ENCODE data around the gene HMGB4.

Gene HMGB4, protein sequence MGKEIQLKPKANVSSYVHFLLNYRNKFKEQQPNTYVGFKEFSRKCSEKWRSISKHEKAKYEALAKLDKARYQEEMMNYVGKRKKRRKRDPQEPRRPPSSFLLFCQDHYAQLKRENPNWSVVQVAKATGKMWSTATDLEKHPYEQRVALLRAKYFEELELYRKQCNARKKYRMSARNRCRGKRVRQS

DNA sequence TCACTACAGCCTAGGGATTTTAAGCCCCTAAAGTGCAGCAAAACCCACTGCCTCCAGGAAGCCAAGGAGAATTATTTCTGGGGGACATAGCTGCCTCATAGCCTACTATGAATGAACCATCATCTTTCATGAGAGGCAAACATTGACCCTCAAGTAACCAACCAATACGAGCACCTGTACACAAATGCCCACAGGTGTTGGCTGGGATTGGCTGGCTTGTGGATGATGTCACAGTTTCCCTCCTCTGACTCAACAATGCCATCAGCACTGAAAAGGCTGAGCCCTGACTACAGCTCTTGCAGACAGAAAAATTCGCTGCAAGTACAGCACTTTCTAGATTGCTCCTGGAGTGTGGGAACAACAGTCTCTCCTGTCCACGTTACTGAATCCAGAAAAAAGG, at the start of gene HMGB4:
Gene HMGB4 (plus strand): TSS at position 301 of the 400 bp plus-strand sequence. CDS start 113 bp downstream, outside the sequence.
- TF ChIP-seq, protein P1, sequence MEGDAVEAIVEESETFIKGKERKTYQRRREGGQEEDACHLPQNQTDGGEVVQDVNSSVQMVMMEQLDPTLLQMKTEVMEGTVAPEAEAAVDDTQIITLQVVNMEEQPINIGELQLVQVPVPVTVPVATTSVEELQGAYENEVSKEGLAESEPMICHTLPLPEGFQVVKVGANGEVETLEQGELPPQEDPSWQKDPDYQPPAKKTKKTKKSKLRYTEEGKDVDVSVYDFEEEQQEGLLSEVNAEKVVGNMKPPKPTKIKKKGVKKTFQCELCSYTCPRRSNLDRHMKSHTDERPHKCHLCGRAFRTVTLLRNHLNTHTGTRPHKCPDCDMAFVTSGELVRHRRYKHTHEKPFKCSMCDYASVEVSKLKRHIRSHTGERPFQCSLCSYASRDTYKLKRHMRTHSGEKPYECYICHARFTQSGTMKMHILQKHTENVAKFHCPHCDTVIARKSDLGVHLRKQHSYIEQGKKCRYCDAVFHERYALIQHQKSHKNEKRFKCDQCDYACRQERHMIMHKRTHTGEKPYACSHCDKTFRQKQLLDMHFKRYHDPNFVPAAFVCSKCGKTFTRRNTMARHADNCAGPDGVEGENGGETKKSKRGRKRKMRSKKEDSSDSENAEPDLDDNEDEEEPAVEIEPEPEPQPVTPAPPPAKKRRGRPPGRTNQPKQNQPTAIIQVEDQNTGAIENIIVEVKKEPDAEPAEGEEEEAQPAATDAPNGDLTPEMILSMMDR (IDR thresholded peaks at IDR 0.05; ENCODE audit: low read depth, low read length) = no peak
- no peak within 1 kb of the TSS for H3K4me3 ChIP-seq (ENCODE audit: low read depth, low read length)

DNA sequence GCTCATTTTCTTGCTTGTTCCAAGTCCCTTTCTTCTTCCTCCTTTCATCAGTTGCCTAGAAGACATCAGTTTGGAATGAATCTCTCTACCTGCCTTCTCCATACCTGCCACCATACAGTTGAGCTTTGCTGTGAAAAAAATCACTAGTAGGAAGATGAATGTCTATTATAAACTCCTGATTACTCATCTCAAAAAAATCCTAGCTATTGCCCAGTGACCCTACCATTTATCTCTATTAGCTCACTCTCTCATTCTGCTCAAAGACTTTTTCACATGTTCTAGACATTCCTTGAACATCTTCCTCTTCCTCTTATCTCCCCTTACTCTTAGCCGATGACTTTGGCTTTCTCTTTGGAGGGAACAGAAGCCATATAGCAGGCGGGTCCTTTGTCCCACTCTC, 49.7 kb upstream of the HMGB4 start:
- TF ChIP-seq, protein P1 (IDR thresholded peaks at IDR 0.05; ENCODE audit: low read depth, low read length) = no peak

DNA sequence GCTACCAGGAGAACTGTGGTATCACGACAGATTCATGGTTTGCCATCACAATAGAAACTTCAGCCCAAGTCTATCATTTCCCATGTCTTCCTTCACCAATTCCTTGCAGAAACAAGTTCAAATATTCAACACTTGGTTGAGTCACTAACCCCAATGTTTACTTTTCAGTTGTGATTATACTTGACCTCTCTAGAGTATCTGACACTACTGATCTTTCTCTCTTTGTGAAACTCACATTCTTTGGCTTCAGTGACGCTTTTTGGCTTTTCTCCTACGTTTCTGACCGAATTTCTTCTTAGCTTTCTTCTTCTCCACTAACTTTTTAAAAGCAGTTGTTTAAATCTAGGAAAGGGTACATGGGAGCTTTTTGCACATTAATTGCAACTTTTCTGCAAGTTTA, 48.8 kb upstream of the HMGB4 start:
- TF ChIP-seq, protein P1 (IDR thresholded peaks at IDR 0.05; ENCODE audit: low read depth, low read length) = no peak
- no peak overlapping the region for H3K4me3 ChIP-seq (ENCODE audit: low read depth, low read length)

More for the DNA sequence above, 49.7 kb upstream of the HMGB4 start:
- no peak overlapping the region for H3K4me3 ChIP-seq (ENCODE audit: low read depth, low read length)

DNA sequence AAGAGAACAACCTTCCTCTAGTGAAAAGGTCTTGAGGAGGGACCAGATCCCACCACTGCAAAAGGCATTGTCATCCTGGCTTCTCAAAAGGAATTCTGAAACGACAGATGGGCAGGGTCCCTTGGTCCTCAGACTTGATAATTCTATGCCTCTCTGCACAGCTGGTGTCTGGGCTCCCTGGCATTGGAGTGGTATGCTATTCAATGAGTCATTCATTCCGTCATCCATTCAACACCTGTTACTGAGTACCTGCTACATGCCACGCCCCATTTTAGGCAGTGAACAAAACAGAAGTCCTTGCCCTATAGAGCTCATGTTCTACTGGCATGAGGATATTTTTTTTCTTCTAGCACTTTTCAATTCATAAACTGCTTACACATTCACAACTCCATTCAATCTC, 45.8 kb upstream of the HMGB4 start:
- TF ChIP-seq, protein P1 (IDR thresholded peaks at IDR 0.05; ENCODE audit: low read depth, low read length) = no peak
- H3K4me3 ChIP-seq (ENCODE audit: low read depth, low read length) = no peak overlapping the region

DNA sequence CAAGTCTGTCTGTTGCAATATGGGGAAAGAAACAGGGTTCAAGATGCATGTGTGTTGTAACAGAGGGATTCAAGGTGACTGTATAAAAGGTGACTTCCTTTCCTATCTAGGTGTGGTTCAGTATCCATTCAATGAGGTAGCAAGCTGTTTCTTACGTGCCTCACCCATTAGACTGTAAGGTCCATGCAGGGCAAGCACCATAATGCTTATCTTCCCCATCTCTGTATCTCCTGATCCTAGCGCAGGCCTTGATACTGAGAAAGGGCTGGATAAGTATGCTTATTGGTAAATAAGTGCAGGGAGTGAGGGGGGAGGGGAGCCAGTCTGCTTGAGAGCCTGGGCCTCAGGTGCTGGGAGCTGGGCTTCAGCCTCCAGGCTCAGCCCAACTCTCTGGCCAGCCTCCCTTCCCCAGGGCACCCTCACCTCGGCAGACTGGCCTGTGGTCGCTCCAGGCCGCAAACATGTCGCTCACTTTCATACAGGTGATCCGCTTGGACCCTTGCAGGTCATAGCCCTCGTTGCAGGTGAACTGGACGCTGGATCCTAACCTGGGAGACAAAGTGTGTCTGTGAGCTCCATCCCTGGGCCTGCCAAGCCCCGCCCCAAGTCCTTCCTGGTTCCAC, 44.5 kb upstream of the HMGB4 start:
- no peak overlapping the region for H3K4me3 ChIP-seq (ENCODE audit: low read depth, low read length)
- TF ChIP-seq, protein P1 (IDR thresholded peaks at IDR 0.05; ENCODE audit: low read depth, low read length) = no peak

DNA sequence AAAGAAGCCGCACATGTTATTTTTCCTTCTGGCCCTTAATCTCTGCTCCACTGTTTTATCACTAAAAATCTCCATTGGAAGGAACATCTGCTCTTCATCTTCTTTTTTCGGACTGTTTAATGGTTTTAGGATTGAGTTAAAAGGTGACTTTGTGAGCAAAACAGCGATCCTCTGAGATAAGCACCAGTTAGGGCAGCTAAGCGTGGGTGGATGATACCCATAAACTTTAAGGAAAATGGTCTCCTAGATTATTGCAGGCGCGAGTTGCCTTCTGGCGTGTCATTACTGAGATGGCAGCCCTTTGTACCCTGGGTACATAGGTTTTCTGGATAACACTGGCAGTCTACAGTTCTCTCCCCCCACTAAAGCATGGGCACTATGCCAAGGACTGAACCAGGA, 44.0 kb upstream of the HMGB4 start:
- no peak overlapping the region for H3K4me3 ChIP-seq (ENCODE audit: low read depth, low read length)
- TF ChIP-seq, protein P1 (IDR thresholded peaks at IDR 0.05; ENCODE audit: low read depth, low read length) = no peak

DNA sequence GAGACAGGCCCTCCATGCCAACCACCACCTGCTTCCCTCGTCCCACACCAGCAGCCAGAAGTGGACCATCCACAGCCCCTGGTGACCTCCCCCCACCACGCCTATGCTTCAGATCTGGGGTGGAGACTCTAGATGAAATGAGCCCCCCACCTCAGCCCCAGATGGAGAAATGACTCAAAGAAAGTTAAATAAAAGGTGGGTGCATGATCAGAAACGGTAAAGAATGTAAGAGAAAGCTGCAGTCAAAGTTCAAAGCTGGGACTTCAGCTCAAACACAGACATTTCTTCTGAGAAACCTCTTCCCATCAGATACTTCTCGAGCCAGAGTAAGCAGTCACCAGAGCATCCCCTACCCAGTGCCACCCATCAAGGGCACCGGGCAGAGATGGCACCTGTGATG, 43.1 kb upstream of the HMGB4 start:
- no peak overlapping the region for H3K4me3 ChIP-seq (ENCODE audit: low read depth, low read length)
- TF ChIP-seq, protein P1 (IDR thresholded peaks at IDR 0.05; ENCODE audit: low read depth, low read length) = no peak
